ENCODE results near the gene CAB39L. TPM values are rescaled to one million over a fixed set of nuclear protein-coding genes. Genes with fewer than 3 reads are reported as not detected.
"Not testable (repeated sequence)": the region's sequence is repeated elsewhere in the genome, so short reads cannot be mapped to it uniquely, and the experiment has no call there.

The CAB39L gene
- polyA plus RNA-seq, 4 donors, result 16.3 to 19.8 (median 18.9) TPM

- DNase-seq (ENCODE audit: low read depth in 4 of 4, low spot score in 2 of 4), result no peak
These were observed 146.5 kb downstream of the CAB39L start for GRCh38 chr13:49297338-49297737.

- DNase-seq (ENCODE audit: low read depth in 4 of 4, low spot score in 2 of 4), result no peak
These were observed 147.2 kb downstream of the CAB39L start for GRCh38 chr13:49296659-49297058.

- DNase-seq (ENCODE audit: low read depth in 4 of 4, low spot score in 2 of 4), result no peak
These were observed 148.6 kb downstream of the CAB39L start for GRCh38 chr13:49295244-49295643.

DNA sequence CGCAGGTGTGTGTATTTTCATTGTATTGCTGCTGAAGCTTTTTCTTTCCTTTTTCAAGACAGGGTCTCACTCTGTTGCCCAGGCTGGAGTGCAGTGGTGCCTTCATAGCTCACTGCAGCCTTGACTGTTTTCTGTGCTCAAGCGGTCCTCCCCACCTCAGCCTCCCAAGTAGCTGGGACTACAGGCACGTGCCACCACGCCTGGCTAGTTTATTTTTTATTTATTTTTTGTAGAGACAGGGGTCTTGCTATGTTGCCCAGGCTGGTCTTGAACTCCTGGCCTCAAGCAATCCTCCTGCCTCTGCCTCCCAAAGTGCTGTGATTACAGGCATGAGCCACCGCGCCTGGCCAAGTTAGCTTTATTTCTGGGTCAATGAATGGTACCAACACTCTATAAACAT is 149.1 kb downstream of the CAB39L start:
- DNase-seq (ENCODE audit: low read depth in 4 of 4, low spot score in 2 of 4), result not testable (repeated sequence)

GRCh38 chr13:49292742-49293486 is 150.9 kb downstream of the CAB39L start:
- DNase-seq (ENCODE audit: low read depth in 4 of 4, low spot score in 2 of 4), result peak in 1 of 4 donors; percentile 46

- no peak for DNase-seq (ENCODE audit: low read depth in 4 of 4, low spot score in 2 of 4)
These were observed 155.4 kb downstream of the CAB39L start for GRCh38 chr13:49288458-49288857.

GRCh38 chr13:49287995-49288394 is 155.9 kb downstream of the CAB39L start:
- no peak for DNase-seq (ENCODE audit: low read depth in 4 of 4, low spot score in 2 of 4)

DNA sequence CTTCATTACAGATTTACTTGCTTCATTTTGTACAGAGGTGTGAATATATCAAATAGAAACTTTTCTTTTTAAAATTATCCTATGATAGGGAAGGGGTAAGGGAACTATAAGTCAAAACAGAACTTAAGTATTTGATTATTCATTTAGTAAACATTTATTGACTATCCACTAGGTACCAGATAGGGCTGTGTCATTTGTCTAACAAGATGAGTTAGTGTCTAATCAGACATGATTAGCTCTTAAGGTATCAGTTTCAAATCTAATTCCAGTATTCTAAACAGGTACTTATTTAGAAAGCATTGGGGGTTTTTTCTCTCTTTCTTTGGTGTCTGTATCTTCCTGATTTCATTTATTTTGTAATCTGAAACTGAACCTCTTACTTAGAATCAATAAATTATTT is 164.0 kb downstream of the CAB39L start:
- DNase-seq (ENCODE audit: low read depth in 4 of 4, low spot score in 2 of 4), result no peak

- no peak for DNase-seq (ENCODE audit: low read depth in 4 of 4, low spot score in 2 of 4)
These were observed 164.8 kb downstream of the CAB39L start for GRCh38 chr13:49279112-49279511.

DNA sequence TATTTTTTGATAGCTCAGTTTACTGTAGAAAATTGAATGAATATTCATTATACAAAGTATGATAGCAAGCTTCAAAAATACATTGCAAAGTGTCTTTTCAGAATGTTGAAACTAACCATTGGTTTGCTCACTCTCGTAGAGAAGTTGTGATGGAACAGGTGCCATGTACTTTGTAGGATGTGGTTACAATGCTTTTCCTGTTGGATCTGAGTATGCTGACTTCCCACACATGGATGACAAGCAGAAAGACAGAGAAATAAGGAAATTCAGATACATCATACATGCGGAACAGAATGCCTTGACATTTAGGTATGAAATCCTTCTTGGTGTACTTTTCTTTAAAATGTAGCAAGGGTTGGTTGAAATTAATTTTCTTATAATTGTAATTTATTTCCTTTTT is 165.7 kb downstream of the CAB39L start:
- DNase-seq (ENCODE audit: low read depth in 4 of 4, low spot score in 2 of 4), result no peak

- DNase-seq (ENCODE audit: low read depth in 4 of 4, low spot score in 2 of 4), result no peak
These were observed 171.6 kb downstream of the CAB39L start for GRCh38 chr13:49272296-49272695.

DNA sequence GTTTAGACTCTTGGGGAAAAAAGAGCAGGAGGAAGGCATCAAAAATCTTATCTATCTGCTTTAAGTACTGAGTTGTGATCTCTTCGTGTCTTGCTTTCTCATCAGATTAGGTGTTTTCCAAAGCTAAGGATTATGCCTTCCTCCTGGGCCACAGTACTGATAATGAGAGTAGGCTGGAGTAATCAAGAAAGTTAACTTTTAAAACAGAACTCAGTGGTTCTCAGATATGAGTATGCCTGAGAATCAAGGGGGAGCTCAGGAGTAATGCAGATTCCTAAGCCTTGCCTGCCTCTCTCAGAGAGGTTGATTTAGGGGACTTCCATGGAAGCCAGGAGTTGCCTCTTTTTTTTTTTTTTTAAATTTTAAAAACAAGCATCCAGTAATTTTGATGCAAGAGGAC is 172.6 kb downstream of the CAB39L start:
- no peak for DNase-seq (ENCODE audit: low read depth in 4 of 4, low spot score in 2 of 4)

- no peak for DNase-seq (ENCODE audit: low read depth in 4 of 4, low spot score in 2 of 4)
These were observed 178.0 kb downstream of the CAB39L start for GRCh38 chr13:49265822-49266221.

DNA sequence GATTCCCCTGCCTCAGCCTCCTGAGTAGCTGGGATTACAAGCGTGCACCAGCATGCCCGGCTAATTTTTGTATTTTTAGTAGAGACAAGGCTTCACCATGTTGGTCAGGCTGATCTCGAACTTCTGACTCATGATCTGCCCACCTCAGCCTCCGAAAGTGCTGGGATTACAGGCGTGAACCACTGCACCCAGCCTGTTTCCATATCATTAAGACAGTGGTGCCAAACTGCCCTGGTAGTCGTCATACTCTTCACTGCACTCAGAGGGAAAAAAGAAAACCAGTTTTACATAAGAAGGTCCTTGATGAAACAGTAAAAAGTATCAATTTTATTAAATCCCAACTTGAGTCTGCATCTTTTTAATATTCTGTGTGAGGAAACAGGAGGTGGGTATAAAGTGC is 181.2 kb downstream of the CAB39L start:
- no peak for DNase-seq (ENCODE audit: low read depth in 4 of 4, low spot score in 2 of 4)

DNA sequence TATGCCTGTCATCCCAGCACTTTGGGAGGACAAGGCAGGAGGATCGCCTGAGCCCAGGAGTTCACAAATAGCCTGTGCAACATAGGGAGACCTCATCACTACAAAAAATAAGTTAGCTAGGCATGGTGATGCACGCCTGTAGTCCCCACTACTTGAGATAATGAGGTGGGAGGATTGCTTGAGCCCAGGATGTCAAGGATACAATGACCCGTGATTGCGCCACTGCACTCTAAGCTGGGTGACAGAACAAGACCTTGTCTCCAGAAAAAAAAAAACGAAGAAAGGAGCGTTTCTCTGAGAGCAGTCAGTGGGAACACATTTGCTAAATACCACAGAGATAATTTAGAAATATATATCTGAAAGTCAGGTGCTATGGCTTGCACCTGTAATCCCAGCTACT is 184.3 kb downstream of the CAB39L start:
- no peak for DNase-seq (ENCODE audit: low read depth in 4 of 4, low spot score in 2 of 4)

Other genes starting within 250 kb of the CAB39L start
- gene MLNR, start 223.7 kb downstream of the CAB39L start, polyA plus RNA-seq (ENCODE audit: insufficient read length in 4 of 4), result under 1 TPM in 3 of 4 donors, not detected in 1; 0.14 to 0.30 (median 0.23) TPM
- gene CDADC1, start 196.1 kb downstream of the CAB39L start, polyA plus RNA-seq (ENCODE audit: insufficient read length in 4 of 4), result 10 to 100 TPM; 11.8 to 16.7 (median 13.9) TPM
- gene SETDB2, start 210 bp upstream of the CAB39L start, polyA plus RNA-seq (ENCODE audit: insufficient read length in 4 of 4), result 10 to 100 TPM; 16.0 to 25.1 (median 19.3) TPM
- gene PHF11, start 51.9 kb upstream of the CAB39L start, polyA plus RNA-seq (ENCODE audit: insufficient read length in 4 of 4), result 10 to 100 TPM; 24.7 to 60.3 (median 41.7) TPM
- 10 to 100 TPM; 34.8 to 46.6 (median 39.2) TPM for gene RCBTB1, start 141.5 kb upstream of the CAB39L start, polyA plus RNA-seq (ENCODE audit: insufficient read length in 4 of 4)
- gene ARL11, start 184.4 kb upstream of the CAB39L start, polyA plus RNA-seq (ENCODE audit: insufficient read length in 4 of 4), result under 1 TPM; 0.21 to 0.44 (median 0.28) TPM
- gene EBPL, start 247.4 kb upstream of the CAB39L start, polyA plus RNA-seq (ENCODE audit: insufficient read length in 4 of 4), result 10 to 100 TPM; 45.2 to 65.8 (median 54.0) TPM